Stimulated activated naive CD4-positive, alpha-beta T cell (primary cell): ENCODE data around the gene RXRA.

Experiments
- DNase-seq, 6 experiments: peaks; one replicate each; lab custom pipeline; 2025; lab: John Stamatoyannopoulos, UW

The RXRA gene

GRCh38 chr9:134454476-134454857, 128.2 kb downstream of the RXRA start:
- DNase-seq, result no peak

GRCh38 chr9:134455021-134455471, 128.8 kb downstream of the RXRA start:
- no peak for DNase-seq

DNA sequence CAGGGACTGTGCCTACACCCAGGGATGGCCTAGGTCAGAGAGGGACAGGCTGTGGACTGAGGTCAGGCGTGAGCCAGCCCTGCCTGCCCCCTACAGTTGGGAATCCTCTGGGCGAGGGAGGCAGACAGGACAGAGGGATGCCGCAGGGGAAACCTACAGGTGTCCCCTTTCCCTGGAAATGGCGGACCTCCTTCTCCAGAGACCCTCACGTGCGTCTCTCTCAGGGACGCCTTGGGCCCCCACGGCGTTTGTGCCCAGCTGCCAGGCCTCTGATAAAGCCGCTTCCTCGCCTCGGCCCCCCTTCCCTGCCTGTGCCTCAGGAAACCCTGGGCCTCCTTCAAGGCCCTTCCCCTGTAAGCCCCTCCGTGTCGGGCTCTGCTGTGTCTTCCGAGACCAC, 129.3 kb downstream of the RXRA start:
- DNase-seq, result peak in 1 of 6 experiments; percentile 40

DNA sequence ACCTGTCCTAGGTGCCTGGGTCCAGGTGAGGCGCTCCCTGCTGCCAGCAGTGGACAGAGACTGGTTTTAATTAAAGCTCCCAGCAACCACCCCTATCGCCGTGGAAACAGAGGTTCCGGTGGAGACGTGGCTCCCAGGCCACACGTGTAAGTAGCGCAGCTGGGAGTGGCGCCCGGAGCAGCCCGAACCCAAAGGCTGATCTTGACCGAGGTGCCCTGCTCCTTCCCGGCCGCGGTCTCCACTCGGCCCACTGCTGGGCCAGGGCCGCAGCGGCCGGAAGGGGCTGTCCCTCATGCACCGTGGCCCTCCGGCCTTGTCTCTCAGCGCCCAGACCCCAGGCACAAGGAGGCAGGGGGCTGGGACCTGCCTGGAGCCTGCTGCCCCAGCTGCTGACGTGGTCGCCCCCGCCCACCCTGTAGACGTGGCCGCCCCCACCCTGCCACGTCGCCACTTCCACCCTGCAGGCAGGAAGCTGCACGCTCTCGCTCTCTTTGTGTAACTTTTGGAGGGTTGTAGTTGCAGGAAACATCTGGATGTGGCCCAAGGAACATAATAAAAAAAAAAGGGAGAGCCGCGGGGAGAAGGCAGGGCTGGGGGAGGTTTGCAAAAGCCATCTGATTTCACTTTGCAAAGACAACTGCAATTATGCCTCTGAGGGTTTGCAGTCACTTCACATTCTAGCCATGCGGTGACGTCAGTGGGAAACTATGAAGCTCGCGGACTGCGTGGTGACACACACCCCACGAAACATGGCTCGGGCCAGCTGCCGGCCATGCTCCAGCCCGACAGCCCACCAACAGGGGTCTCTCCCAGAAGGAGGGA, 129.9 kb downstream of the RXRA start:
- DNase-seq, result peak; percentile 56 to 87 (median 75)

- no peak for DNase-seq
Observed at GRCh38 chr9:134456756-134457305, 130.6 kb downstream of the RXRA start.

DNA sequence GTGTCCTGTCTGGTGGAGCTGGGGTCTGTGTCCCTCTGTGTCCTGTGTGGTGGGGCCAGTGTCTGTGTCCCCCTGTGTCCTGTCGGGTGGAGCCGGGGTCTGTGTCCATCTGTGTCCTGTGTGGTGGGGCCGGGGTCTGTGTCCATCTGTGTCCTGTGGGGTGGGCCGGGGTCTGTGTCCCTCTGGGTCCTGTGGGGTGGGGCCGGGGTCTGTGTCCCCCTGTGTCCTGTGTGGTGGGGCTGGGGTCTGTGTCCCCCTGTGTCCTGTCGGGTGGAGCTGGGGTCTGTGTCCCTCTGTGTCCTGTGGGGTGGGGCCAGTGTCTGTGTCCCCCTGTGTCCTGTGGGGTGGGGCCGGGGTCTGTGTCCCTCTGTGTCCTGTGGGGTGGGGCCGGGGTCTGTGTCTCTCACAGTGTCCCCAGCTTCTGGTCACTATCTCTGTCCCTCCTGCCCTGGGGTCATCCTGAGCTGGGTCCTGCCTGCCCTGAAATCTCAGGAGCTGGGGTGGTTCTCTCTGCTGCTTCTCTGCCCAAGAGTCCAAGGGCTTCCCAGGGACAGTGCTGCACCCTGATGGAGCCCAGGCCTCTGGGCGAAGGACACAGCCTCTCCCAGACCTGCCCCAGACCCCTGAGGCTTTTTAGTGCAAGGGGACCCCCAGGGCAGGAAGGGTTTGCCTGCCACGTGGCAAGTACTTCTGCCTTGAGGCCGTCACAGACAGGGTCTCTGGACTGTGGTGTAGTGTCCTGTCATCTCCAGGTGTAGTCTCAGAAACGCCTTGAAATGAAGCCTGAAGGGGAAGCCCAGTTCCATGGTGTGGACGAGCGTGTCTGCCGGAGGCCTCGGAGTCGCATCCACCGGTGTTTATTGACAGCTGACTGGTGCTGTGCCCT, 131.3 kb downstream of the RXRA start:
- DNase-seq, result no peak

DNA sequence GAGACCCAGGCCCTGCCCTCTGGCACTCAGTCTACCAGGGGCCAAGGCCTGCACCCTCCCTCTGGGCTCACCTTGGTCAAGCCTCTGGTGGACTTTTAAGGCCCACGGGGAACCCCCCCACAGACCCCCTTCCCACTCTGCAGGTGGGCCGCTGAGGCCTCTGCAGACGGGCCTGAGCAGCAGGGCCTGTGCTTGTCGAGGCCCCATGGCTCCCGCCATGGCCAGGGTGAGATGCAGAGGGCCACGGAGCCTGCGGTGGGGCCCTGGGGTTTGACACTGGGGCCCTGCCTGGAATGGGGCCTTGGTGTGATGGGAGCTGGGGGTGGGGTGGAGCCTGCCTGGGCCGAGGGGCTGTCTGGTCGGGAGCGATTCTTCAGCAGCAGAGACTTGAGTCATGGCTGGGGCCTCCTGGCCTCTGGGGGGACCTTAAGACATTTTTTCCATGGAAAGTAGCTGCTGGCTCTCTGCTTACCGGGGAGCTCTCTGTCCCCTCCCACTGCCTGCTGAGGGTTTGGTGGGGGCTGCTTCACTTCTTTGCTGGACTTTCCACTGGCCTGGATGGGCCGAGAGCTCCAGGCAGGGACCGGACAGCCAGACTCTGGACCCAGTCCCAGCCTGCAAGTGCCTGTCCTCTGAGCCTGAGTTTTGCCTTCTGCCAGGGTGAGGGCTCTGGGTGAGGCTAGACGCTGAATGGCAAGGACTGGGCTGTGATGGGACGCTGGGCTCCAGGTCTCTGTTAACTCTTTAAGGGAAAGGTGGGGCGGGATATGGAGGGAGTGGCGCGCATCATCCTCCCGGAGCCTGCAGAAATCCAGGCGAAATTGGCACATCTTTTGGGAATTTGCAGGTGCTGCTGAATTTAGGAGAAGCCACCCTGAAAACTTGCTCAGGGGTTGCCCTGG, 132.2 kb downstream of the RXRA start:
- no peak for DNase-seq

DNA sequence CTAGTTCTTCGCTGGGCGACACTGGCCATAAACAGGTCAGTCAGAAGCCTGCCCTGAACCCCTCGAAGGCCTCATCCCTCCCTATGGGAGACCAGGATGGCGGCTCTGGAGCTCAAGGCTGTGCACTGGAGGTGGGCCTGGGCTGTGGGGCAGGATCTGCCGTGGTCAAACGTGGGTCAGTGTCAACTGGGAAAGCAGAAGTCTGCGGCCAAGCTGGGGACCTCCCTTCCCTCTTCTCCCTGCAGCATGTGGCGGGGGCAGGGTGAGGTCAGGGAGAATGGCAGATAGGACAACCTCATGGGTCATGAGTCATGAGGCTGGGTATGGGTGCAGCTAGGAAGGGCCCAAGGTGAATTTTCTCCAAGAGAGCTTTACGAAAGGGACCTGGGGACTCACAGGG, 132.9 kb downstream of the RXRA start:
- no peak for DNase-seq

DNA sequence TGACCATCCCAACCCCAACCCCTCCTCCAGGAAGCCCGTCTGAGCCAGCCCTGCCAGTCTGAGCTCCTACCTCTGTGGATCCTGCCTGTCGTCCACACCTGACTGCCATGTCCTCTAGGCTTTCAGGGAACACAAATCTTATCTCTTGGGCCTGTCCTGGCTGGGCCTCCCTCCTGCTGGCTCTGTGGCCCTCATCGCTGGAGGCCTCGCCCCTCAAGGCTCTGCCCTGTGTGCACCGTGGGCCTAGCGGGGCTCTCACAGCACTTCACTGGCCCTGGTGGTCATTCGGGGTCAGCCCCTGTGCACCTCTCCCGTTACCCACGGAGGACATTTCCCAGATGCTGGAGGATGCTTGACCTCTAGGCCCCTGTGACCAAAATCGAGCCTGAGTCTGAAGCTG, 133.3 kb downstream of the RXRA start:
- no peak for DNase-seq

DNA sequence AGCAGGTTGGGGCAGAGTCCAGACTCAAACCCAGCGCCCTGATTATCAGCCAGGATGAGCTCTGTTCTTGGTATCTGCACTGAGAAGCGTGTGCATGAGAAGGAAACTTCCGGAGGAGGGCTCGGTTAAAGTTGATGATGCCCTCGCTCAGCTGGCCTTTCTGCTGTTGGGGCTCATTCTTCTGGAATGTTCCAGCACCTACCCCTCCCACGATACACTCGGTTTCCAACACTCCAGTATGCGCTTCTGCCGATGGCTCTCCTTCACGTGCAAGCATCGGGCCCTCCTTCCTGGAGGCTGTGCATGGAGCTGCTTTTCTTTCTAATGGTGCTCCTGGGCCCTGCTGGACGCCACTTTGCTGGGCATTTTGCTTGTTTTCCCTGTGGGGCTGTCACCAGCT, 134.0 kb downstream of the RXRA start:
- DNase-seq, result no peak

DNA sequence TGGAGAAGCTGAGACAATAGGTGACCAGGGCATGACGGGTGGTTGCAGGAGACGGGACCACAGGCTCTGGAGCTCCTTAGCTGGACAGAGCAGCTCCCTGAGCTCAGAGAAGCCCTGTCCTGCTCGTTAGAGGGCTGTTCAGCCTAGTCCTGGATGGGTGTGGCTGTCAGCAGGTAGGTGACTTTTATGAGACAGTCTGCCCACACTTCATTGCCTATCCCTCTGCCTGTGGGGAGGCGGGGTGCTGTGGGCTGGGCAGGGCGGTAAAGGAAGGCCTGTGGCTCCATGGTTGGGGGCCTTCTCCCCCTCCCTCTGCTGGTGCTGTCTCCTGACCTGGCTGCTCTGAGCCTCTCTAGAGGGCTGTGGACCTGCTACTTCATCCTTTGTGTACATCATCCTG, 134.6 kb downstream of the RXRA start:
- DNase-seq, result no peak

GRCh38 chr9:134461426-134461982, 135.2 kb downstream of the RXRA start:
- DNase-seq, result no peak

DNA sequence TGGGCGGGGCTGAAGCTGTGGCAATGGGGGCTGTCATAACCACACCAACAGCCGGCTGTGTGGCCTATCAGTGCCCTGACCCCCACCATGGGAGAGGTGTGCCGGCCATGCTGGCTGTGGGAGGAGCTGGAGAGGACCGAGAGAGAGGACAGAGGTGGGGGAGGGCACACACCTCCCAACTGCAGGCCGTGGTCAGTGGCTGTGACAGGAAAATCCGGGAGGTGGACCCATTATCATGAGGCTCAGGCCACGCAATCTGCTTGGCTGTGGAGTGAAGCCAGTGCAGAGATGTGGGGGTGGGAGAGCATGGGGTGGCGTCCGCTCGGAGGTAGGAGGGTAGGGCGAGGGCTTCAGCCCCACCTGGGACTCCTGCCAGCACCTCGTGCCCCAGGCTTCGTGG, 136.1 kb downstream of the RXRA start:
- no peak for DNase-seq

GRCh38 chr9:134463280-134463679, 137.0 kb downstream of the RXRA start:
- DNase-seq, result no peak

- DNase-seq, result no peak
Observed at GRCh38 chr9:134466869-134467616, 140.8 kb downstream of the RXRA start.

GRCh38 chr9:134468358-134468757, 142.1 kb downstream of the RXRA start:
- no peak for DNase-seq

GRCh38 chr9:134469041-134469875, 143.0 kb downstream of the RXRA start:
- no peak for DNase-seq

- no peak for DNase-seq
Observed at GRCh38 chr9:134472256-134472655, 146.0 kb downstream of the RXRA start.

DNA sequence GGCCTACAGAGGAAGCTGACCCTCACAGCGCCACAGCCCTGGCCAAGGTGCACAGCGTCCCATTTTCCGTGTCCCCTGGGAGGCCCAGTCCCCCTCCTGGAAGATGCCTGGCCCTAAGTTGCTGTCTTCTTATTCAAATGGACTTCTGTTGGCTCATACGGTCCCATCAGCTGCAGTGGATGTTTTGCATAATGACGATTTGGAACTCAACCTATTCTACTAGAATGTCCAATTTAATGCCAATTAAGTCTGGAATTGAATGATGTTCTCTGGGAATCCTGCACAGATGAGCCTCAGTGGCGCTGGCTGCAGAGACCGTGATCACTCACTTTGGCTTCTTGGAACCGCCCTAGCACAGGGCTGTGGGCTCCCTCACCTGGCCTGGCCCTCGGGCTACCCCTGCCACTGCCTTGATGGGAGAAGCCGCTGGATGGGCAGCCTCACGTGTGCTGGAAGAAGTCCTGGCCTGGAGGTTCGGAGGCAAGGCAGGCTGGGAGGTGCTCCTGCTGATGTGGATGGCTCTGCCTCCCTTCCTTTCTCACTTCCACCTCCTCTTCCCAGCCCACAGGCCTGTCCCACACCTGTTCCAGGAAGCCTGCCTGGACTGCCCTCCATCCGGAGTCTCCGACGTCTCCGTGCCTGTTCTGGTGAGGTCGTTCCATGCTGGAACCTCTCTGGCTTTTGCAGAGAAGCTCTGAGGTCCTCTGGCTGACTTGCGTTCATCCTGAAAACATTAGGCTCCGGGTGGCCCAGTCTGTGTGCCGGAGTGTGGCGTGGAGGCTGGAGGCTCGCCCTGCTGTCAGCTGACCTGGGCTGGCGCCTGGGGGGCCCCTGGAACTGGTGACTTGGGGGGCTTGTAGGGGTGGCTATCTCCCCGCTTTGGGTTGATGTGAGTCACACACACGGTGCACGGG, 147.1 kb downstream of the RXRA start:
- DNase-seq, result no peak
